ENCODE measurements around the gene IDH3A.

Gene IDH3A

DNA sequence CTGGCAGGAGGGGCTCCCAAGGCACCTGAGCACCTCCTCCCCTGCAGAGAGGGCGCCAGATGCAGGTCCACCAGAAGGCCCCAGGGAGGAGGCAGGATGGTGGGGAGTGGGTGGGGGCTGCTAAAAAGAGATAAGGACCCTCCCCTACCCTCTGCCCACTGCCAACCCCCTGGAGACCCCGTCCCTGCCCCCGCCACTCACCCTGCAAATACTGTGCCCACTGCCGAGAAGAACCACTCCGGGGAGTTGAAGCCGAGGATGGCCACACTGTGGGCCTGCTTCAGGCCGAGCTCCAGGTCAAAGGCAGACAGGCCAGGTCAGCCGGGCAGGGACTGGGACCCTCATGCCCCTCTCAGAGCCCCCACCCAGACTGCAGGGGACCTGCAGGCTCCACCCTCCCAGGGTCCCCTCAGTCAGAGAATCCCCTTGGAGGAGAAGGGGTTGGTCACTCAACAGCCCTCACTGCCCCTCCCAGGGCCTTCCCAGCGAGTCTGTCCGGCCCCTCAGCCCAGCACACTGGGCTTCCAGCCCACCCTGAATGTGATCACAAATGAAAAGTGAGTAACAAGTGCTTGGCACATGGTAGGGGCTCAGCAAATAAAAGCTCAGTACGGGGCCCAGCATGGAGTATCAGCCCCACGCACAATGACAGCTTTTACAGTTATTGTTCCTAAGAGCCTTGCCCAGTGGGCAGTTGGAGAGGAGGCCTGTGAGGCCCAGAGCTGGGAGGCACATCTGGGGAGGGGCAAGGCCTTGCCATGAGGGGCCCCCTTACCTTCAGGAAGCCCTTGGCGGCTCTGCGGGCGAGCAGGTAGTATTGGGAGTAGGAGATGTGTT is 44.8 kb downstream of the IDH3A start:
- no peak for DNase-seq (ENCODE audit: insufficient read length, low spot score)
- TF ChIP-seq POU2F2 (IDR thresholded peaks at IDR 0.05; ENCODE audit: low read depth, low read length) = no peak
- no peak for TF ChIP-seq SPI1 (IDR thresholded peaks at IDR 0.05; ENCODE audit: low read depth, low read length)
- no peak for TF ChIP-seq PAX5 (IDR thresholded peaks at IDR 0.05; ENCODE audit: insufficient read depth, low read length, severe bottlenecking)
- no peak for TF ChIP-seq TAF1 (IDR thresholded peaks at IDR 0.05; ENCODE audit: low read depth, low read length)
- no peak for TF ChIP-seq POLR2AphosphoS5 (IDR thresholded peaks at IDR 0.05; ENCODE audit: low read depth, low read length)
- TF ChIP-seq POLR2A (IDR thresholded peaks at IDR 0.05; ENCODE audit: low read depth, low read length) = no peak
- no peak for FAIRE-seq

DNA sequence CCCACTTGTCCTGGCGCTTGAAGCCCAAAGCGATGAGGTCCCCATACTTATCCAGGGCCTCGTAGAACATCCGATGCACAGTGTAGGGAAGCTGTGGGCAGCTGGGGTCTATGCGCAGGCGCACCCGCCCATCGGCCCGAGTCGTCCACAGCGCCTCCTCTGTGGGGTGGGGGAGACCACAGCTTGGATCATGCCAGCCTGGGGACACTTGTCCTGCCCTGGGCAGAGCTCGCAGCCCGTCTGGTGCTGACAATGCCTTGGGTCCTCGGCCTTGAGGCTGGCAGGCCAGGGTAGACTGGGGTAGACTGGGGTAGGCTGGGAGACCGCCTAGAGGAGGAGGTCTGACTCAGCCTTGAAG is 45.4 kb downstream of the IDH3A start:
- TF ChIP-seq POU2F2 (IDR thresholded peaks at IDR 0.05; ENCODE audit: low read depth, low read length) = no peak
- TF ChIP-seq POLR2A (IDR thresholded peaks at IDR 0.05; ENCODE audit: low read depth, low read length) = no peak
- TF ChIP-seq POLR2AphosphoS5 (IDR thresholded peaks at IDR 0.05; ENCODE audit: low read depth, low read length) = no peak
- TF ChIP-seq PAX5 (IDR thresholded peaks at IDR 0.05; ENCODE audit: insufficient read depth, low read length, severe bottlenecking) = no peak
- TF ChIP-seq SPI1 (IDR thresholded peaks at IDR 0.05; ENCODE audit: low read depth, low read length) = no peak
- TF ChIP-seq TAF1 (IDR thresholded peaks at IDR 0.05; ENCODE audit: low read depth, low read length) = no peak
- FAIRE-seq (no peak), DNase-seq (ENCODE audit: insufficient read length, low spot score) (no peak)

DNA sequence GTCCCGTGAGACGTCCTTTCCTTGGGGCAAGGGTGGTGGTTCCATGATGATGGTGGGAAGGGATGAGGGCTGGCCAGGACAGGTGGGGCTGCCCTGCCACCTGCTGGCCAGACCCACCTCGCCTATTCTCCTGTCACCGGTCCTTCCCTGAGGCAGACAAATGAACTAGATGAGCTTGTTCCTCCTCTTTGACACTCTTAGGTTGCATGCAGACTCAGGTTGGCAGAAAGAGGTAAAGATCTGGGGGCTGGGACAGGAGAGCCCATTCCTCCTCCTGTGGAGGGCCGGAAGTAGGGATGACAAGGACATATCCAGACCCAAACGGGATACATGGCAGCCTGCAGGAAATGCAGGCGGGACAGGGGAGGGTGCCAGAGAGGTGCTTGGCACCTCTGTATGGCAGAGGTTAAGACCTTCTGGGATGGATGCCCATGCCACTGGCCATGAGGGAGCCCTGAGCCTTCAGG is 46.6 kb downstream of the IDH3A start:
- peak; percentile 98 for FAIRE-seq
- TF ChIP-seq SPI1 (IDR thresholded peaks at IDR 0.05; ENCODE audit: low read depth, low read length) (no peak), TAF1 (IDR thresholded peaks at IDR 0.05; ENCODE audit: low read depth, low read length) (no peak), PAX5 (IDR thresholded peaks at IDR 0.05; ENCODE audit: insufficient read depth, low read length, severe bottlenecking) (no peak), POU2F2 (IDR thresholded peaks at IDR 0.05; ENCODE audit: low read depth, low read length) (peak; percentile 46; the same call in 1 of the 2 replicates)
- DNase-seq (ENCODE audit: insufficient read length, low spot score) = peak; percentile 79

DNA sequence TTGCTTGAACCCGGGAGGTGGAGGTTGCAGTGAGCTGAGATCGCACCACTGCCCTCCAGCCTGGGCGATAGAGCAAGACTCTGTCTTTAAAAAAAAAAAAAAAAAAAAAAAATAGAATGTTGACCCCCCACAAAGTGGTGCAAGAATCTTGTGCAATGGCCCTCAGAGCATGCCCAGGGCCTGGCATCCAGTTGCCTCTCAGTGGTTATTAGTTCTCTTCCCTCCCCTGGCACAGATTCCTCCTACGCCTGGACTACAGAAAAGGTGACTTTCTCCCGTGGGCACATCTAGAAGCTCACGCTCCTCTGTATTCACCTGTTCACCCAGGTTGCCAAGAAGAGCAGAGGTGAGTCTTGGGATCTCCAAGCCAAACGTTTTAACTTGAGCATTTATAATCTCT is 48.5 kb downstream of the IDH3A start:
- DNase-seq (ENCODE audit: insufficient read length, low spot score) (no peak), FAIRE-seq (no peak)
- TF ChIP-seq POU2F2 (IDR thresholded peaks at IDR 0.05; ENCODE audit: low read depth, low read length) (no peak), TAF1 (IDR thresholded peaks at IDR 0.05; ENCODE audit: low read depth, low read length) (no peak), SPI1 (IDR thresholded peaks at IDR 0.05; ENCODE audit: low read depth, low read length) (no peak), PAX5 (IDR thresholded peaks at IDR 0.05; ENCODE audit: insufficient read depth, low read length, severe bottlenecking) (no peak), POLR2AphosphoS5 (IDR thresholded peaks at IDR 0.05; ENCODE audit: low read depth, low read length) (no peak), POLR2A (IDR thresholded peaks at IDR 0.05; ENCODE audit: low read depth, low read length) (no peak)

DNA sequence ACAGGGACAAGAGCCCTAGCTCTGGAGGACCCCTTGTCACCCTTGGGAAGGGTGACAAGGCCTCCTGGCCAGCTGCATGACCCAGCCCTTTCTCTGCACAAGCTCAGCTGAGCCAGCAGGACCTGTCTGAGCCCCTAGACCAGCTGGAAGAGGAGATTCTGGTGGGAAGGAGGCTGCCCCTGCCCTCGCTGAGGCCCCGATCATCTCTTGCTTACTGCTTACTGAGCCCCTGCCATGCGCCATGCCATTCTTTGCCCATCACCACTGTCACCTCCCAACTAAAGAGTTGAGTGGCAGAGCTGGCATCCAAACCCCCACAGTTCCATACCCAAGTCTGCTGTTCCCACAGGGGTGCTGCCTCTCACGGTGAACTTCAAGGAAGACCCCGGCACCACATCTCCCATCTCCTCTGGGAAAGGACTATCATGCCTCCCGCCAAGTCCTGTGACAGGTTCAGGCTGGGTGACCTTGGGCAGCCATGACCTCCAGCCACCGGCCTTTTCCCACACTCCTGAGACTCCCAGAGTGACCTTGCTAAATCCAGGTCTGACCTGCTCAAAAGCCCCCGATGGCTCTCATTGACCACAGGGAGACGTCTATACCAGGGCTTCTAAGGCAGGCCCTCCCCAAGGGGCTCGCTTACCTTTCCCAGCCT is 51.2 kb downstream of the IDH3A start:
- FAIRE-seq (no peak), DNase-seq (ENCODE audit: insufficient read length, low spot score) (no peak)
- TF ChIP-seq POLR2AphosphoS5 (IDR thresholded peaks at IDR 0.05; ENCODE audit: low read depth, low read length) = no peak
- no peak for TF ChIP-seq TAF1 (IDR thresholded peaks at IDR 0.05; ENCODE audit: low read depth, low read length)
- TF ChIP-seq POLR2A (IDR thresholded peaks at IDR 0.05; ENCODE audit: low read depth, low read length) = no peak
- TF ChIP-seq SPI1 (IDR thresholded peaks at IDR 0.05; ENCODE audit: low read depth, low read length) = no peak
- TF ChIP-seq POU2F2 (IDR thresholded peaks at IDR 0.05; ENCODE audit: low read depth, low read length) = no peak
- TF ChIP-seq PAX5 (IDR thresholded peaks at IDR 0.05; ENCODE audit: insufficient read depth, low read length, severe bottlenecking) = no peak

DNA sequence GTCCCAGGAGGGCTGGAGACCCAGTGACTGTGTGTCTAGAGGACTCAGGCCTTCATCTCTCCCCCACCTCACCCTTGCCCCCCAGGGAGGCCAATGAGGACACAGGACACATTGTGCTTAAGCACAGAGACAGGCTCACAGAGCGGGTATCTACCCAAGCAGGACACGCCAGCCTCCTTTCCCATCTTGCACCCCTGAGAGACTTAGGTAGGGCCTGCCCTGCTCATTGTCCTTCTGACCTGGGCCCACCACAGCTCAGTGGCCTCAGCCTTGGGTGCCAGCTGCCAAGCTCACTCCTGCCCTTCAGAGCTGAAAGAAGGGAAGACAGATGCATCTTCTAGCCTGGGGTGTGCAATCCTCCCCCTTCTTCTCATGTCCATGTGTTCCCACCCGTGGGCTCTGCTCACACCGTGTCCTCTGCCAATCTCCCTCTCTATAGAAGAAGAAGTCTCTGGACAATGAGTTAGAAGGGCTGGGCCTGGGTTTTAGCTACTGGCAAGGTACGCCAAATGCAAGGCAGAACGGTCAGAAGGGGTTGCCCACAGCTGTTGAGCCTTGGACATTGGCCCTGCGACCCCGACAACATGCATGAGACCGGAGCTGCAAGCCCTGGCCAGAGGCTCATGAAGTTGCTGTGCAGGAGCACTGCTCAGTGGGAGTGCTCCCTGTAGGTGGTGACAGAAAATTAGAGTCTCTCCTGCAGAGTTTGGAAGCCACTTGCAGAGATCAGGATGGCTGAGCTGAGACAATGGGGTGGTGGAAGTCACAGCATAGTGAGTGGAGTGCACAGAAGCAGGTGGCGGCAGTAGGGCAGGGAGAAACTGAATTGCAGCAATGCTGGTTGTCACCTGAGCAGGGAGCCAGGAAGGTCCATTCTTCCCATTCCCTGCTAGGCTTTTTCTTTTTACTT is 52.4 kb downstream of the IDH3A start:
- DNase-seq (ENCODE audit: insufficient read length, low spot score) (no peak), FAIRE-seq (no peak)
- TF ChIP-seq POLR2A (IDR thresholded peaks at IDR 0.05; ENCODE audit: low read depth, low read length) = no peak
- TF ChIP-seq POLR2AphosphoS5 (IDR thresholded peaks at IDR 0.05; ENCODE audit: low read depth, low read length) = no peak
- TF ChIP-seq POU2F2 (IDR thresholded peaks at IDR 0.05; ENCODE audit: low read depth, low read length) = no peak
- TF ChIP-seq PAX5 (IDR thresholded peaks at IDR 0.05; ENCODE audit: insufficient read depth, low read length, severe bottlenecking) = no peak
- TF ChIP-seq TAF1 (IDR thresholded peaks at IDR 0.05; ENCODE audit: low read depth, low read length) = no peak
- no peak for TF ChIP-seq SPI1 (IDR thresholded peaks at IDR 0.05; ENCODE audit: low read depth, low read length)

DNA sequence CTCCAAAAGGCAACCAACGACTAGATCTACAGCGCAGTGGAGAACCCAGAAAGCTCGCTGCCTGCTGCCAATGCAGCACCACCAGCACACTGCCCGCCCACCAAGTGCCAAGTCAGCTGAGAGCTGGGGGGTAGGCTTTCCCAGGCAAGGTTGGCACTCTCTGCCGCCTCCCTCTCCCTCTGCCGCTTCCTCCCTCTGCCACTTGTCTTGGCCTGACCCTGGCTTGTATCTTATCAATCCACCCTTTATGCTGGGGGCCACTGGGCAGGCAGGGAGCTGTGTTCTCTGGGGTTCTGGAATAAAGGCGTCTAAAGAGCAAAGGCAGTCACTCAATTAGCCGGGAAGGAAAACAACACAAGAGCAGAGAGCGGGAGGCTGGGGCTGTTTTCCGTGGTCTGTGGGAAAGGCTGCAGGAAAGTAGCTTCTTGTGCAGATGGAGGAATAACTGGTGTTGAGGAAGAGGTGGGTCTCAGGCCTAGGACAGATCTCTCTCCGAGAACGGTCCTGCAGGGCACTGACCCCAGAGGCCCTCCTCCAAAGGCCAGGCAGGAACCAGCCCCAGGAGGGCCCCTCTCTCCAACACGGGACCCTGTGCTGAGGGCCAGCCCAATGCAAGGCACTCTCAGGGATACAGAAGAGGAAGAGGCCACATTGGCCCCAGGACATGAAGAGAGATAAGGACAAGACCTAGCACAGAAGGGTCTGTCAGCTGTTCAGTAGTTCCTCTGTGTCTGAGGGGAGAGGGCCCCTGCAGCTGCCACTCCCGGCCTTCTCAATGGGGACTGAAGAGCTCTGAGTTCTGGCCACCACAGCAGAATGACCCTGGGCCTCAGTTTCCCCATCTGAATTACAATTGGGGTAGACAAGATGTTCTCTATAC is 54.4 kb downstream of the IDH3A start:
- no peak for FAIRE-seq
- DNase-seq (ENCODE audit: insufficient read length, low spot score) = no peak
- TF ChIP-seq TAF1 (IDR thresholded peaks at IDR 0.05; ENCODE audit: low read depth, low read length) (no peak), POU2F2 (IDR thresholded peaks at IDR 0.05; ENCODE audit: low read depth, low read length) (no peak), SPI1 (IDR thresholded peaks at IDR 0.05; ENCODE audit: low read depth, low read length) (no peak), PAX5 (IDR thresholded peaks at IDR 0.05; ENCODE audit: insufficient read depth, low read length, severe bottlenecking) (no peak), POLR2A (IDR thresholded peaks at IDR 0.05; ENCODE audit: low read depth, low read length) (no peak), POLR2AphosphoS5 (IDR thresholded peaks at IDR 0.05; ENCODE audit: low read depth, low read length) (no peak)
